HG03060 (cell line): ENCODE measurements around the gene HAUS1.
"Not testable (repeated sequence)": the region's sequence is repeated elsewhere in the genome, so short reads cannot be mapped to it uniquely, and the experiment has no call there.

Source experiments
- ATAC-seq: cut with Tn5 transposase; IDR thresholded peaks from one replicate; pipeline ENCODE4 v1.9.1; 2021; ENCODE audit warnings: low read depth, moderate number of reproducible peaks; ENCODE audit not compliant: unreplicated experiment

HAUS1 gene

GRCh38 chr18:46084431-46084830, 19.8 kb upstream of the HAUS1 start:
- no peak for ATAC-seq

GRCh38 chr18:46088501-46088900, 15.7 kb upstream of the HAUS1 start:
- not testable (repeated sequence) for ATAC-seq

GRCh38 chr18:46095532-46095931, 8.7 kb upstream of the HAUS1 start:
- ATAC-seq, result no peak

DNA sequence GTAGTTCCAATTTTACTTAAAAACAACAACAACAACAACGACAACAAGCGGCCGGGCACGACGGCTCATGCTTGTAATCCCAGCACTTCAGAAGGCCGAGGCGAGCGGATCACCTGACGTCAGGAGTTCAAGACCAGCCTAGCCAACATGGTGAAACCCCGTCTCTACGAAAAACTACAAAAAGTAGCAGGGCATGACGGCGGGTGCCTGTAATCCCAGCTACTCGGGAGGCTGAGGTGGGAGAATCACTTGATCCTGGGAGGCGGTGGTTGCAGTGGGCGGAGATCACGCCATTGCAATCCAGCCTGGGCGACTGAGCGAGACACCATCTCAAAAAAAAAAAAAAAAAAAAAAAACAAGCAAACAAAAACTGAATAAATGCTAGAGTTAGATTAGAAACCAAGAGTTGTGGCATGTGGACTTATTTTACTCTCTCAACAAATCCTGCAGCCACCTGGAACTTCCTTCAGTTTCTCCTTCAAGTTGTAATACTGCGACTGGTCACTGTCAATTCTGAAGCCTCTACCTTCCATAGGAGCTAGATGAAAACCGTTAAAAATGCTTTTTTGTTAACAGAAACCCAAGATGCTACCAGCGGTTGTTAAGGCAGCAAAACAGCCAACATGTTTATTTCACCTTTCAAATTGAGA, 7.4 kb upstream of the HAUS1 start:
- ATAC-seq, result no peak

GRCh38 chr18:46097431-46097800, 6.8 kb upstream of the HAUS1 start:
- ATAC-seq, result no peak

DNA sequence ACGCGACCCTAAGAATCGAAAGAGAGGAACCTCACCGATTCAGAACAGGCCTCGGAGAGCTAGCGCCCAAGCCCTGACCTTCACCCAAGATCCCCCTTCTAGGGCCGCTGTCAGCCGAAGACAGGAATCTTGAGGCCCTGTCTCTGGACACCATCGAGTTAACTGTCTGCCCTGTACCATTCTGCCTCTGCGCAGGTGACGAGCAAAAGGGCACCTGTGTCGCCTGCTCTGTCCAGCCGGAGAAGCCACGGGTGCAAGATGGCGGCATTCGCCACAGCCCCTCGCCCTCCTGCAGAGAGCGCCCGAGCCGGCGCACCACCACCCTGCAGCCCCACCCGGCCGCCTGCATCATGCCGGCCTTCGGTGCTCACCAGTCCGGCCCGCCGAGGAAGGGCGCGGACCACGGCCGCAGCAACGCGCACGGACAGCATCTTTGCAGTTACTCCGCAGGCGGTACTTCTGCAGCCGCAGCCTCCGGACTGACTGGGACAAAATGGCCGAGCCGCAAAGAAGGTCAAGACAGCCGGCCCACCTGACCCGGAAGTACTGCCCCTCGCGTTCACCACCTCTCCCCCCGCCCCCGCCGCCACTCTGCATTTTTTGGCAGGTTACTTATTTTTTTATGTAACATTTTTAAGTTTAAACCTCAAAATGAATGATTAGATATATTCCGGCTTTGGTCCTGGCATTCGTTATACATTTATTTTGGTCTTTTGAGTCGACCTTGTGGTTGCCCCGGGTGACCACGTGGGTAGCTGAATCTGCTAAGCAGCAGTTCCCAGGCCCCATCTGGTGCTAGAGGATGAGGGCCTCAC, 6.2 kb upstream of the HAUS1 start, which contains the start of gene ATP5F1A:
Gene ATP5F1A (minus strand): TSS at position 496 of the 815 bp plus-strand sequence. CDS start 65 bp downstream, at position 431.
- ATAC-seq, result peak; percentile 77

GRCh38 chr18:46098616-46098933, 5.6 kb upstream of the HAUS1 start:
- ATAC-seq, result no peak

- ATAC-seq, result no peak
Observed at GRCh38 chr18:46099463-46099862, 4.7 kb upstream of the HAUS1 start.

- ATAC-seq, result no peak
Observed at GRCh38 chr18:46109386-46109785, 5.2 kb downstream of the HAUS1 start.

DNA sequence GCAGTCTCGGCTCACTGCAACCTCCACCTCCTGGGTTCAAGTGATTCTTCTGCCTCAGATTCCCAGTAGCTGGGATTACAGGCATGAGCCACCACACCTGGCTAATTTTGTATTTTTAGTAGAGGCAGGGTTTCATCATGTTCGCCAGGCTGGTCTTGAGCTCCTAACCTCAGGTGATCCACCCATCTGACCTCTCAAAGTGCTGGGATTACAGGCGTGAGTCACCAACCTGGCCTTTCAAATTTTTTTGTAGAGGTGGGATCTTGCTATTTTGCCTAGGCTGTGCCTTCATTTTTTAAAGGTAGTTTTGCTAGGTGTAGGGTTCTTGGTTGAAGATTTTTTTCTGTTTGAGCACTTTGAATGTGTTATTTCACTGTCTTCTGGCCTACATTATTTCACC, 6.2 kb downstream of the HAUS1 start:
- no peak for ATAC-seq

DNA sequence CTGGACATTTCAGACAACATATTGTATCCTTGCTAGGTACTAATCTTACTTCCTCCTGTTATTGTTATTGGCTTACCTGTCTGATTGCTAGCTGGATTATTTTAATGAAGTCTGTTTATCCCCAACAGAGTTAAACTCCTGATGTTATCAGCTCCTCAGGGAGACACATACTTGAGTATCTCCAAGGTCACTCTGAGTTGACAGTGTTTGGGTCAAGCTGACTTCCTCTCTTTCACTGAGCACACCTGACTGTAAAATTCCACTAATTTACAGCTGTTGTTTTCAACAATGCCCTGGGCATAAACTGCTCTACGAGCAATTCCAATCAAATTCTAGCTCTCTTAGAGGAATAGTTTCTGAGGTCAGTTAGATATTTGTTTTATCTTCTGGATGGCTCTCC, 9.6 kb downstream of the HAUS1 start:
- no peak for ATAC-seq

DNA sequence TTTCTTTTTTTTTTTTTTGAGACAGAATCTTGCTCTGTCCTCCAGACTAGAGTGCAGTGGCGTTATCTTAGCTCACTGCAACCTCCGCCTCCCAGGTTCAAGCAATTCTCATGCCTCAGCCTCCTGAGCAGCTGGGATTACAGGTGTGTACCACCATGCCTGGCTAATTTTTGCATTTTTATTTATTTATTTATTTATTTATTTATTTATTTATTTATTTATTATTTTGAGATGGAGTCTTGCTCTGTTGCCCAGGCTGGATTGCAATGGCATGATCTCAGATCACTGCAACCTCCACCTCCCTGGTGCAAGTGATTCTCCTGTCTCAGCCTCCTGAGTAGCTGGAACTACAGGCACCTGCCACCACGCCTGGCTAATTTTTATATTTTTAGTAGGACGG, 22.4 kb downstream of the HAUS1 start:
- ATAC-seq, result not testable (repeated sequence)

DNA sequence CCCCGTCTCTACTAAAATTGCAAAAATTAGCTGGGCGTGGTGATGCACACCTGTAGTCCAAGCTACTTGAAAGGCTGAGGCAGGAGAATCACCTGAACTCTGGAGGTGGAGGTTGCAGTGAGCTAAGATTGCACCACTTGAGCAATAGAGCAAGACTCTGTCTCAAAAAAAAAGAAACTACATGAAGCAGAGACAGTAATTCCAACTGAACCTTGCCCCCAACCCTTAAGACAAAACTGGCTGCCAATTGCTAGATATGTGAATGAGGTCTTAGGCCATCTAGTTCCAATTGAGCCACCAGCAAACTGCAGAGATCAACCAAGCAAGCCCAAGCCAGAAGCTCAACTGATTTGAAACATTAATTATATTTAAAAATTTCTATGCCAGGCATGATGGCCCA, 25.9 kb downstream of the HAUS1 start:
- ATAC-seq, result no peak

DNA sequence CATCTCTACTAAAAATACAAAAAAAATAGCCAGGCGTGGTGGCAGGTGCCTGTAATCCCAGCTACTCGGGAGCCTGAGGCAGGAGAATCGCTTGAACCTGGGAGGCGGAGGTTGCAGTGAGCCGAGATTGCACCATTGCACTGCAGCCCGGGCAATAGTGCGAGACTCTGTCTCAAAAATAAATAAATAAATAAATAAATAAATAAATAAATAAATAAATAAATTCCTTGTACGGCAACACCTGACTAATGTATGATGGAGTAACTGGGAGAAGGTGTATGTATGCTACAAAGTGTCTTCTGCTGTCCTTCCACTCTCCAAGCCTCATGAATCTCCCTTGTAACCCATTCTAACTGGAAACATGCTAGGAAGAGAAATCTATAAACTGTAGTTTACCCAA, 26.4 kb downstream of the HAUS1 start:
- not testable (repeated sequence) for ATAC-seq

DNA sequence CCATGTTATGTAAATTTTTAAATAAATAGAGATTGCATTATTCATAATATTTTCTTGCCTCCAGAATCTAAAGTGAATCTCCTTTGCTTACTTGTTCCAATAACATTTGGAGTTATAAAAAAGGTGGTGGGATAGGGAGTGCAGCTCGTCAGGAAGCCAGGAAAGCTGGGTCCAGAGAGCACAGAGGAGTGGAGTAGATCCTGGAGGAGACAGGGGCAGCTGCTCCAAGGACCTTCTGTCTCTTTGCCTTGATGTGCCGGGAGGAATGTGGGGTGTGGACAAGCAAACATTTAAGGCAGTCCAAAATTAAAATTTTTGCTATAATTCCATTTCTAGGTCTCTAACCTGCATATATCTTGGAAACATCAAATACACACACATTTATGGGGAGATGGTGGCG, 29.3 kb downstream of the HAUS1 start:
- no peak for ATAC-seq

GRCh38 chr18:46134920-46135675, 30.9 kb downstream of the HAUS1 start:
- ATAC-seq, result no peak

GRCh38 chr18:46140173-46140572, 36.0 kb downstream of the HAUS1 start:
- no peak for ATAC-seq

- no peak for ATAC-seq
Observed at GRCh38 chr18:46141199-46141598, 37.0 kb downstream of the HAUS1 start.

GRCh38 chr18:46148810-46149209, 44.6 kb downstream of the HAUS1 start:
- no peak for ATAC-seq

GRCh38 chr18:46152436-46152807, 48.2 kb downstream of the HAUS1 start:
- no peak for ATAC-seq

DNA sequence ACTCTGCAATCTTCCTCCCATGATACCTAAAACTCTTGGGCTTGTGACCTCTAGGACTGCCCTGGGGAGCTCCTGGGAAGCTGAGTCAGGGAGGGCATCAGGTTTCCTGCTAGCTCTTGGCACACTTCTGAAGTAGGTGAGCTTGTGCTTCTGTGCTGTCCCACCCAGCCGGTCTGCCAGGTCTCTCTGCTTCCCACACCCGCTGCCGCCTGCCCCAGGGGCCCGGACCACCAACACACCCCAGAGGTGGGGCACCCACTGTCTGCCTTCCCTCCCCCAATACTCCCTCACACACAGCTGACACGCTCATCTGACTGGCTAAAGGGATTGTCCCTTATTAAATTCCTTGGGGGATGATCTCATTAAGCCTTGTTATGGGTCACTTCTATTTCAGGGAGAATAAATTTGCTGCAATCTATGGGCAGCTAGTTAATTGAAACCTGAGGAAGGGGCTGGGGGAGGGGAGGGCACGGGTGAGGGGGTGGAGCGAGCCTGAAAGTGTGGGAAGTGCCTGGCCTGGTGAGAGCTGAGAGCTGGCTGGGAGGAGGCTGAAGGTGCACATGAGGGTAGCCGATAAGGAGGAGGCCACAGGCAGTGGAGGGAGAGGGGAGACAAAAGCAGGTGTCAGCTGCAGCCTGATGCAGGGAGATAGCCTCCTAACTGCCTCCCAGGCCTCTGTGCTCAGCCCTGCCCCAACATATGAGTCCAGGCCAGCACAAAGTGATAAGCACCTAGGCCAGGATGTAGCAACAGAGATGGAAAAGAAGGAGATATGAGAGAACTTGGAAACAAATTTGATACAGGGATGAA, 48.8 kb downstream of the HAUS1 start:
- ATAC-seq, result no peak
